RWPE2 (cell line): ENCODE results near the gene H2BK1.

Experiments used
- ATAC-seq: fragments of 200-7000 bp; cut with Tn5 transposase; 3 replicates; pipeline ENCODE4 v1.9.1; 2021; ENCODE audit warnings: low read depth
- DNase-seq: peaks from one replicate; pipeline ENCODE4 v3.0.0-alpha.2; 2020; ENCODE audit warnings: low spot score
- H3K27ac ChIP-seq: fragments of 450-650 bp; 2 replicates; pipeline ENCODE4 v1.5.1; 2017; ENCODE audit warnings: mild to moderate bottlenecking; ENCODE audit not compliant: poor library complexity, severe bottlenecking
- H3K27me3 ChIP-seq: fragments of 250-450 bp; sonication (Bioruptor Pico); 2 replicates; pipeline ENCODE4 v1.5.1; 2021; ENCODE audit warnings: mild to moderate bottlenecking, moderate library complexity; ENCODE audit not compliant: insufficient read depth, poor library complexity, severe bottlenecking
- H3K36me3 ChIP-seq: fragments of 250-450 bp; sonication (Bioruptor Pico); 2 replicates; pipeline ENCODE4 v1.5.1; 2020; ENCODE audit warnings: low read depth, mild to moderate bottlenecking, moderate library complexity
- H3K4me1 ChIP-seq: fragments of 250-450 bp; sonication (Bioruptor Pico); 2 replicates; pipeline ENCODE4 v1.5.1; 2021; ENCODE audit warnings: mild to moderate bottlenecking, moderate library complexity; ENCODE audit not compliant: insufficient read depth, poor library complexity, severe bottlenecking
- H3K4me3 ChIP-seq: fragments of 250-450 bp; sonication (Bioruptor Pico); 2 replicates; pipeline ENCODE4 v1.5.1; 2021; ENCODE audit warnings: mild to moderate bottlenecking, moderate library complexity; ENCODE audit not compliant: severe bottlenecking
- H3K9me3 ChIP-seq: fragments of 250-450 bp; sonication (Bioruptor Pico); 2 replicates; pipeline ENCODE4 v1.5.1; 2021; ENCODE audit warnings: mild to moderate bottlenecking, moderate library complexity; ENCODE audit not compliant: severe bottlenecking
- TF ChIP-seq, protein P1 (sequence below): fragments of 450-650 bp; IDR thresholded peaks from one replicate; pipeline ENCODE4 v1.5.1; 2017; ENCODE audit warnings: mild to moderate bottlenecking, moderate library complexity; ENCODE audit not compliant: poor library complexity, severe bottlenecking

Gene H2BK1

DNA sequence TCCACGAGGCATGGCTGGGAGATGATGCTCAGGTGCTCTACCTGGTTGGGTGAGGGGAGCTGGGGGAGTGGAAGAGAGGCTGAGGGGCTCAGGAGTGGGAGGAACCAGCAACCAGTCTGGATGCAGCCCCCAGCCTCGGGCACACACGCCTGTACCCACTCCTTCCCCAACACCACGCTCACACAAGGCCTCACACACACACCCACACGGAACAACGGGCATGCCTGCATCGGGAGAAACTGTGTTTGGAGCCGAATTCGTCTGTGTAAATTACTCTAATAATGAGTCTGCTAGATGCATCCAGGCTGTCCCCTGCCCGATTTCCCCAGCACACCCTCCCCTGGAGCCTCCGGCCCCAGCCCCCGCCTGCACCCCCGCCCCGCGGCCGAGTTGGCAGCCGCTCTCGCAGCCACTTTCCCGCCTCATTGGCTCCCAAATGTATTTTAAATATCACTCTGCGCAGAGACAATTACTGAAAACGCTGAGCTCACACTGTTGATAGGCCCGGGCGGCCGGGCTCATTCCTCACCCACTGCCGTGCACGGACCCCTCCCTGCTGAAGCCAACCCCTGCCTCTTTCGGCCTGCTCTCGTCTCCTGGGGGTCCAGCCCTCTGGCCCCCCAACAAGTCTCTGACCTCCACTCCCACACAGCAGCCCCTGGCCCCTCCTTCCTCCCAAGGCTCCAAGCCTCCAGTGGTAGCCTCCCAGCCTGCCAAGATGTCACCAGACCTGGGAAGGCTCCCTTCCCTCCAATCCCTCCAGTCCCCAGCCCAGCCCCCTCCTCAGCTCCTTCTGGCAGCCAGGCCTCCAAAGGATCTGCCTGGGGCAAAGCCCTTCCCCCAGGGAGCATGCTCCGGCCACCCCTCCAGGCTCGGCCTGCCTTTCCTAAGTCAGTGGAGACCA, 11.1 kb downstream of the H2BK1 start:
- DNase-seq (no peak), ATAC-seq (no peak)
- H3K27me3 ChIP-seq = peaks cover 36% of the 10 kb centered on the region
- H3K27ac ChIP-seq = no peak overlapping the region
- no peaks in the 10 kb centered on the region for H3K9me3 ChIP-seq
- no peaks in the 10 kb centered on the region for H3K4me1 ChIP-seq
- no peaks in the 10 kb centered on the region for H3K36me3 ChIP-seq
- no peak overlapping the region for H3K4me3 ChIP-seq
- TF ChIP-seq, protein P1, sequence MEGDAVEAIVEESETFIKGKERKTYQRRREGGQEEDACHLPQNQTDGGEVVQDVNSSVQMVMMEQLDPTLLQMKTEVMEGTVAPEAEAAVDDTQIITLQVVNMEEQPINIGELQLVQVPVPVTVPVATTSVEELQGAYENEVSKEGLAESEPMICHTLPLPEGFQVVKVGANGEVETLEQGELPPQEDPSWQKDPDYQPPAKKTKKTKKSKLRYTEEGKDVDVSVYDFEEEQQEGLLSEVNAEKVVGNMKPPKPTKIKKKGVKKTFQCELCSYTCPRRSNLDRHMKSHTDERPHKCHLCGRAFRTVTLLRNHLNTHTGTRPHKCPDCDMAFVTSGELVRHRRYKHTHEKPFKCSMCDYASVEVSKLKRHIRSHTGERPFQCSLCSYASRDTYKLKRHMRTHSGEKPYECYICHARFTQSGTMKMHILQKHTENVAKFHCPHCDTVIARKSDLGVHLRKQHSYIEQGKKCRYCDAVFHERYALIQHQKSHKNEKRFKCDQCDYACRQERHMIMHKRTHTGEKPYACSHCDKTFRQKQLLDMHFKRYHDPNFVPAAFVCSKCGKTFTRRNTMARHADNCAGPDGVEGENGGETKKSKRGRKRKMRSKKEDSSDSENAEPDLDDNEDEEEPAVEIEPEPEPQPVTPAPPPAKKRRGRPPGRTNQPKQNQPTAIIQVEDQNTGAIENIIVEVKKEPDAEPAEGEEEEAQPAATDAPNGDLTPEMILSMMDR = no peak

DNA sequence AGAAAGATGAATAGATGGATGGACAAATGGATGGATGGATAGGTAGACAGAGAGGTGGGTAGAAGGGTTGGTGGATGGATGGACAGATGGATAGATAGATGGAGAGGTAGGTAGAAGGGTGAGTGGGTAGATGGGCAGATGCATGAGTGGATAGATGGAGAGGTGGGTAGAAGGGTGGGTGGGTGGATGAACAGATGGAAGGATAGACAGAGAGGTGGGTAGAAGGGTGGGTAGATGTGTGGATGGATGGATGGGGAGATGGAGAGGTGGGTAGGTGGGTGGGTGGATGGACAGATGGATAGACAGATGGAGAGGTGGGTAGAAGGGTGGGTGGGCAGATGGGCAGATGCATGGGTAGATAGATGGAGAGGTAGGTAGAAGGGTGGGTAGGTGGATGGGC, 12.4 kb downstream of the H2BK1 start:
- no peak overlapping the region for H3K4me3 ChIP-seq
- no peaks in the 10 kb centered on the region for H3K9me3 ChIP-seq
- H3K4me1 ChIP-seq = no peaks in the 10 kb centered on the region
- no peaks in the 10 kb centered on the region for H3K36me3 ChIP-seq
- peaks cover 26% of the 10 kb centered on the region for H3K27me3 ChIP-seq
- H3K27ac ChIP-seq = no peak overlapping the region
- no peak for ATAC-seq
- TF ChIP-seq, protein P1 = no peak
- no peak for DNase-seq

DNA sequence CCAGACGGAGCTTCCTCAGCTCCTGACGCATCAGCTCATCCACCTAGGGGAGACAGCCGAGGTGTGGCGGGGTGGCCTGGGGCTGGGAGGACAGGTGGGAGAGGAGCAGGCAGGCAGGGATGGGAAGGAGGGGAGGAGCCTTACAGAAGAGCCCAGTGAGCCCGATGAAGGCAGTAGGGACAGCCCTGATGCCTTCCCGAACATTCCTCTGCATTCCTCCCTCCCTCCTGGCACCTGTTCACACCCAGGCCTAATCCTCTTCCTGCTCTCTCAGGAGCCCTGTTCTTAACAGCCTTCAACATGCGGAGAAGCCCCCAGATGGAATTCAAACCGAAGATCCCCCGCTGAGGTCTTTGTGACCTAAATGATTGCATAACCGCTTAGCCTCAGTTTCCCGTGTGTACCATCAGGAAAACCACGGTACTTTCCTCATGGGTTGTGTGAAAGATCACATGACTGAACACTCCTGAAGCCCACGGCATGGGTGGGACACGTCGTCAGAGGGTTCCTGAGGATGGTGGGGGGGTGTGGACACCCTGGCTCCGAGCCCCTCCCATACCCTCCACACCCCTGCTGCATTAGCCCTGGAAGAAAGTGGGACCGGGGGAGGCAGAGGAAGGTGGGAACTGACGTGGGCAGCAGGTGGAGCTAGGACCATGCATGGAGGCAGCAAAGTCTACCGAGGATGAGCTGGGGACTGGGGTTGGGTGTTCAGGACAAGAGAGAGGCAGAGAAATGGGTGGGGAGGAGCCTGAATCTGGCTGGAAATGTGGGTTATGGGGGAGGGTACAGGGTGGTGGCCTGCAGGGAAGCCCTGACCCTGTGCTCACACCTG, 14.5 kb downstream of the H2BK1 start:
- Histone ChIP-seq H3K4me3 (no peak overlapping the region), H3K36me3 (no peaks in the 10 kb centered on the region), H3K27me3 (peaks cover 17% of the 10 kb centered on the region), H3K9me3 (no peaks in the 10 kb centered on the region), H3K4me1 (no peaks in the 10 kb centered on the region), H3K27ac (no peak overlapping the region)
- no peak for DNase-seq
- no peak for ATAC-seq
- TF ChIP-seq, protein P1 = no peak

DNA sequence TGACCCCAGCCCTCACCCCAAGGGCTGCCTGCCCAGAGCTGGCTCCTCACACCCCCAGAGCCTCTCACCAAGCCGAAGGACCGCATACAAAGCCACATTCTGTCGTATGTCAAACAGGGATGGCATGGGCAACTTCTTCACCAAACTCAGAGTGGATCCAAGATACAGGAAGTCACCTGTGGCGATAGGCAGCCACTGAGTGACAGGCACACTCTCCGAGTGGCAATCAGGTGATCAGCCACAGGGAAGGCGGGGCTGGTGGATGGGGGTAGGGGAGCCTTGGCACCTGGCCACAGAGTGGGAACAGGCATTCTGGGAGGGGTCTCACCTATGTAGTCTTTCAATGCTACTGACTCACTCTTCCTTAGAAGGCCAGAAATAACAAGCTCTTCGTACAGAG, 16.1 kb downstream of the H2BK1 start:
- no peak for DNase-seq
- H3K4me3 ChIP-seq = no peak overlapping the region
- no peaks in the 10 kb centered on the region for H3K4me1 ChIP-seq
- no peak overlapping the region for H3K27ac ChIP-seq
- peaks cover 24% of the 10 kb centered on the region for H3K27me3 ChIP-seq
- ATAC-seq = no peak
- TF ChIP-seq, protein P1 = no peak
- no peaks in the 10 kb centered on the region for H3K9me3 ChIP-seq
- H3K36me3 ChIP-seq = no peaks in the 10 kb centered on the region
